Measurements from ENCODE around the gene ZBTB5. TPM values are rescaled to one million over a fixed set of nuclear protein-coding genes. Genes with fewer than 3 reads are reported as not detected.

Gene ZBTB5
- total and polyA plus RNA-seq, 4 donors = 3.2 to 21.9 (median 8.3) TPM

DNA sequence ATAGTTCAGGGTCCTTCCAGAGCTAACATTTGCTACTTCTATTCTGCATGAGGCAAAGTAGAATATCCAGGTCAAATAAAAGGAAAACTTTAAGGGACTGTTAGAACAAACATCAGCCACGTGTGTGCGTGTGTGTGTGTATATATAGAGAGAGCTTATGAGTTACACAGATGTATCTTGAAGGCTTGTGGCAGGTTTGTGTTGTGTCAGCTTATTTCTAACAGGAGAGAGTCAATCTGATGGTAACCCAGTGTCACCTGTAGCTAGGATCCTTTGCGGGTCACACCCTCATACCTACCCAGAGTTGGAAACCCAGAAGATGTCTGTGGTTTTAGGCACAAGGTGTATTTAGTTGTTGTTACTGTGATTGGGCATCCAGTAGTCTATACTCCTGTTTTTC is 33.2 kb upstream of the ZBTB5 start:
- no peak for ATAC-seq (ENCODE audit: insufficient read depth, low FRiP score)
- H3K27me3 ChIP-seq (ENCODE audit: control insufficient read depth in 3 of 3, insufficient read depth in 3 of 3, low read length in 2 of 3) = no peaks in the 10 kb centered on the region
- no peak overlapping the region for H3K9ac ChIP-seq (ENCODE audit: insufficient read depth in 1 of 2, low read length in 2 of 2)
- H3K27ac ChIP-seq (ENCODE audit: low read depth in 1 of 2, low read length in 1 of 2) = no peak overlapping the region
- no peak for TF ChIP-seq CTCF (IDR thresholded peaks at IDR 0.05; ENCODE audit: control extremely low read depth, extremely low read depth)
- H3K4me1 ChIP-seq (ENCODE audit: control insufficient read depth in 5 of 5, insufficient read depth in 5 of 5, low read length in 5 of 5) = peaks cover 0 to 2% (median 0%) of the 10 kb centered on the region in 5 donors
- H3K36me3 ChIP-seq (ENCODE audit: control insufficient read depth in 4 of 4, insufficient read depth in 4 of 4, low read length in 4 of 4) = peaks cover 35 to 59% (median 42%) of the 10 kb centered on the region in 4 donors
- no peaks in the 10 kb centered on the region for H3K9me3 ChIP-seq (ENCODE audit: control insufficient read depth in 4 of 4, insufficient read depth in 3 of 4, low read length in 3 of 4)
- H3K4me3 ChIP-seq = no peak overlapping the region
- DNase-seq = no peak
- 95 to 97% methylated on average over 3 of the region's 3 CpGs for WGBS, 2 donors

DNA sequence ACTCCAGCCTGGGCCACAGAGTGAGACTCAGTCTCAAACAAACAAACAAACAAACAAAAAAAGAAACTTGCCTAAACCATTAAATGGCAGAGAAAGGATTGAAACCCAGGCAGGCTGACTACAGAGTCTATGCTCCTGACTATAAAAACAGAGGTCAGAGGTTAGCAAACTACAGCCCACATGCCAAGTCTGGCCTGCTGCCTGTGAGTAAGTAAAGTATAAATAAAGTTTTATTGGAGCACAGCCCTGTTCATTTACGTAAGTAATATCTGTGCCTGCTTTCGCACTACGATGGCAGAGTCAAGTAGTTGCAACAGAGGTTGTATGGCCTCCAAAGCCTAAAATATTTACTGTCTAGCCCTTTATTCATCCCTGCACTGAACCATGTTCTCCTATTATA is 32.1 kb upstream of the ZBTB5 start:
- Histone ChIP-seq H3K9ac (ENCODE audit: insufficient read depth in 1 of 2, low read length in 2 of 2) (no peak overlapping the region), H3K27ac (ENCODE audit: low read depth in 1 of 2, low read length in 1 of 2) (no peak overlapping the region), H3K4me1 (ENCODE audit: control insufficient read depth in 5 of 5, insufficient read depth in 5 of 5, low read length in 5 of 5) (peaks cover 0 to 2% (median 0%) of the 10 kb centered on the region in 5 donors), H3K27me3 (ENCODE audit: control insufficient read depth in 3 of 3, insufficient read depth in 3 of 3, low read length in 2 of 3) (no peaks in the 10 kb centered on the region), H3K4me3 (no peak overlapping the region), H3K9me3 (ENCODE audit: control insufficient read depth in 4 of 4, insufficient read depth in 3 of 4, low read length in 3 of 4) (no peaks in the 10 kb centered on the region), H3K36me3 (ENCODE audit: control insufficient read depth in 4 of 4, insufficient read depth in 4 of 4, low read length in 4 of 4) (peaks cover 39 to 59% (median 40%) of the 10 kb centered on the region in 4 donors)
- ATAC-seq (ENCODE audit: insufficient read depth, low FRiP score) (no peak), DNase-seq (no peak)
- no peak for TF ChIP-seq CTCF (IDR thresholded peaks at IDR 0.05; ENCODE audit: control extremely low read depth, extremely low read depth)
- WGBS, 2 donors = 97 to 99% methylated on average over 3 of the region's 3 CpGs

DNA sequence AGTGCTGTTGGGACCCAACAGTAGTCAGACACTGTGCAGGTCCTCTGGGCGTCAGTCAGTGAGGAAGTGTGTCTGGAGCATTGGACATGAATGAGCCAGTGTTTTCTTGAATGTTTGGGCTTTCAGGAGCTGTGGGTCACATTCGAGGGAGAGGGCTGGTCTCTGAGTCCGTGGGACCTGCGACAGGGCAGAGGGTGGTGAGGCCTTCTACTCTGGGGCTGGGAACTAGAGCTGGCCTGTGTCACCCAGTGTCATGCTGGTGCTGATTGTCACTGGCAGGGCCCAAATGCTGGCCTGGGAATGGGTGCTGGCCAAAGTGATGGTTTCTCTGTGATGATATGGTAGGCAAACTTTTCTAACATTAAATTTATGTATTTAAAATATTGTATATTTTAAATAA is 30.8 kb upstream of the ZBTB5 start:
- no peaks in the 10 kb centered on the region for H3K9me3 ChIP-seq (ENCODE audit: control insufficient read depth in 4 of 4, insufficient read depth in 3 of 4, low read length in 3 of 4)
- ATAC-seq (ENCODE audit: insufficient read depth, low FRiP score) (no peak), DNase-seq (no peak)
- no peaks in the 10 kb centered on the region for H3K27me3 ChIP-seq (ENCODE audit: control insufficient read depth in 3 of 3, insufficient read depth in 3 of 3, low read length in 2 of 3)
- no peak overlapping the region for H3K9ac ChIP-seq (ENCODE audit: insufficient read depth in 1 of 2, low read length in 2 of 2)
- WGBS, 2 donors = 83 to 94% methylated on average over 4 of the region's 4 CpGs
- H3K4me1 ChIP-seq (ENCODE audit: control insufficient read depth in 5 of 5, insufficient read depth in 5 of 5, low read length in 5 of 5) = peaks cover 0 to 2% (median 0%) of the 10 kb centered on the region in 5 donors
- no peak for TF ChIP-seq CTCF (IDR thresholded peaks at IDR 0.05; ENCODE audit: control extremely low read depth, extremely low read depth)
- H3K27ac ChIP-seq (ENCODE audit: low read depth in 1 of 2, low read length in 1 of 2) = no peak overlapping the region
- H3K4me3 ChIP-seq = no peak overlapping the region
- peaks cover 27 to 53% (median 33%) of the 10 kb centered on the region in 4 donors for H3K36me3 ChIP-seq (ENCODE audit: control insufficient read depth in 4 of 4, insufficient read depth in 4 of 4, low read length in 4 of 4)

GRCh38 chr9:37495571-37495970 is 30.3 kb upstream of the ZBTB5 start:
- no peaks in the 10 kb centered on the region for H3K27me3 ChIP-seq (ENCODE audit: control insufficient read depth in 3 of 3, insufficient read depth in 3 of 3, low read length in 2 of 3)
- no peak overlapping the region for H3K4me3 ChIP-seq
- no peaks in the 10 kb centered on the region for H3K9me3 ChIP-seq (ENCODE audit: control insufficient read depth in 4 of 4, insufficient read depth in 3 of 4, low read length in 3 of 4)
- 95 to 97% methylated on average over 5 of the region's 5 CpGs for WGBS, 2 donors
- no peak for ATAC-seq (ENCODE audit: insufficient read depth, low FRiP score)
- H3K9ac ChIP-seq (ENCODE audit: insufficient read depth in 1 of 2, low read length in 2 of 2) = no peak overlapping the region
- H3K27ac ChIP-seq (ENCODE audit: low read depth in 1 of 2, low read length in 1 of 2) = no peak overlapping the region
- DNase-seq = no peak
- H3K36me3 ChIP-seq (ENCODE audit: control insufficient read depth in 4 of 4, insufficient read depth in 4 of 4, low read length in 4 of 4) = peaks cover 24 to 49% (median 33%) of the 10 kb centered on the region in 4 donors
- no peak for TF ChIP-seq CTCF (IDR thresholded peaks at IDR 0.05; ENCODE audit: control extremely low read depth, extremely low read depth)
- H3K4me1 ChIP-seq (ENCODE audit: control insufficient read depth in 5 of 5, insufficient read depth in 5 of 5, low read length in 5 of 5) = peaks cover 0 to 2% (median 0%) of the 10 kb centered on the region in 5 donors

Data from lung (tissue), 12 donors.